Colon (tissue), 2 donors: ENCODE measurements around the gene ABO.
"Not testable (repeated sequence)": the region's sequence is repeated elsewhere in the genome, so short reads cannot be mapped to it uniquely, and the experiment has no call there.

Experiments
- FAIRE-seq: peaks from 2 replicates; lab custom pipeline; 2012; peaks lifted over from hg19 to GRCh38; lab: Jason Lieb, UNC
- donor health status: control.
- donor health status: control.

The ABO gene

DNA sequence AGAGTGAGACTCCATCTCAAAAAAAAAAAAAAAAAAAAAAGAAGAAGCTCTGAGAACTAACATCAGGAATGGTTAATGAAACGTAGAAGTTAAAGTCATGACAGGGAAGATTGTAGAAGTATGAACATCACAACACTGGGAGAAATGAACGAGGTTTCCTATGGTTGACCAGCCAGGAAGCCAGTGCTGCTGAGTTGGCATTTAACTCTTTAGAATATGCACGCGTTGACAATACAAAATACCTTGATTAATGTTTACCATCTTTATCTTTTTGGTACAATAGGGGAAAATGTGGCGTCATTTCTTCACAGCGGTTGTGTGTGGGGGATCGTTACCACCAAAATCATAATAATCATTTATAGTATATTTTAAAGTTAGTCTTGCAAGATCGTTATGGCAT lies 32.0 kb downstream of the ABO start:
- no peak for FAIRE-seq

- FAIRE-seq = no peak
These were observed 32.8 kb downstream of the ABO start for GRCh38 chr9:133242241-133242640.

- no peak for FAIRE-seq
These were observed 35.4 kb downstream of the ABO start for GRCh38 chr9:133239533-133240090.

- no peak for FAIRE-seq
These were observed 36.0 kb downstream of the ABO start for GRCh38 chr9:133238851-133239532.

DNA sequence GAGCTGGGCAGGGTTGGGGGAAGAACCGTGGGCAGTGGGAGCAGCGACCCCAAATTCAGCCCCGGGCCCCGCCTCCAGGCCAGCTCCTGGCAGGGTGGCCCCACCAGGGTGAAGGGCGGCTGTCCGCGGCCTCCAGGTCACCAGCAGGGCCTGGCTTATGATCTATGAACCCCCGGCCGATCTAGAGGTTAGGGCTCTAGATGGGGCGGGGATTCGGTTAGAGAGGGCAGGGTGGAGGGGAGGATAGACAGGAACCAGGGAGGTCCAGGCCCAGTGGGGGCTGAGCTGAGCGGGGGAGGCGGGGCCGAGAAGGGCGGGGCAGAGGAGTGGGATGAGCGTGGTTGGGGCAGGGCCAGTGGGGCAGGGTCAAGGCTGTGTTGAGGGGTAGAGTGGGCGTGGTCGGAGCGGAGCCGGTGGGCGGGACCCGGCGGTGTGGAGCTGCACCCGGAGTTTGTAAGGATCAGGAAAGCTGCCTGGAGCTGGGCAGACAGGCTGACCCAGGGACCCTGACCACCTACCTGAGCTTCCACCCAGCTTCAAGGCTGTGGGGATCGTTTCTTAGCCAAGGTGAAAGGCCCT lies 36.6 kb downstream of the ABO start:
- FAIRE-seq = no peak

DNA sequence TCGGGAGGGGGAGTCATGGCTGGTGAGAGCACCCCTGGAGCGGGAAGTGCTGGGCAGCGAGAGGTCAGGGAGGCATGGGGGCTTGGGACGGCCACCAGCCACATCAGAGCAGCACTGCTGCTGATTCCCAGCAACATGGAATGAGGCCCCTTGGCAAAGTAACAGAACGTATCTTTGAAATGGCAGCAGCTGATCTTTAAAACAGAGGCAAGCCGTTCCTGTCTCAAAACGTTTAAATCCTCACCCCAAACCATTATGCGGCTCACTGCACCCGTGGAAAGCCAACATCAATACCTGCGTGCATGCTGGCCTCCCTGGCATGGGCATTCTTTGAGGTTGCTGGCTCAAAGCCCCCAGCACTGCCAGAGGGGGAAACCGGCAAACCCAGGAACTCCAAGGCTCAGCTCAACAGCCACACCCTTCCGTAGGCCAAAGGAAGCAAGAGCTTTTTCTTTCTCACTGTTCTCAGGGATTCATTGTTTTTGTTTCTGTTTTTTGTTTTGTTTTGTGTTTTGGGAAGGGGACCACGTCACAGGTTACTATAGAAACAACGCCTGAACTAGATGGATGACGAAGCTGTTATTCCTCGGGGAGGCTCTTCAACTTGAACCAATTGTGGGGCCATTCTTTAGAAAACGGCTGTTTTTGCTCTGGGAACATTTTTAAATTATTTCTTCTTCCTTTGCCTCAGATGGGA lies 37.8 kb downstream of the ABO start:
- FAIRE-seq = no peak

DNA sequence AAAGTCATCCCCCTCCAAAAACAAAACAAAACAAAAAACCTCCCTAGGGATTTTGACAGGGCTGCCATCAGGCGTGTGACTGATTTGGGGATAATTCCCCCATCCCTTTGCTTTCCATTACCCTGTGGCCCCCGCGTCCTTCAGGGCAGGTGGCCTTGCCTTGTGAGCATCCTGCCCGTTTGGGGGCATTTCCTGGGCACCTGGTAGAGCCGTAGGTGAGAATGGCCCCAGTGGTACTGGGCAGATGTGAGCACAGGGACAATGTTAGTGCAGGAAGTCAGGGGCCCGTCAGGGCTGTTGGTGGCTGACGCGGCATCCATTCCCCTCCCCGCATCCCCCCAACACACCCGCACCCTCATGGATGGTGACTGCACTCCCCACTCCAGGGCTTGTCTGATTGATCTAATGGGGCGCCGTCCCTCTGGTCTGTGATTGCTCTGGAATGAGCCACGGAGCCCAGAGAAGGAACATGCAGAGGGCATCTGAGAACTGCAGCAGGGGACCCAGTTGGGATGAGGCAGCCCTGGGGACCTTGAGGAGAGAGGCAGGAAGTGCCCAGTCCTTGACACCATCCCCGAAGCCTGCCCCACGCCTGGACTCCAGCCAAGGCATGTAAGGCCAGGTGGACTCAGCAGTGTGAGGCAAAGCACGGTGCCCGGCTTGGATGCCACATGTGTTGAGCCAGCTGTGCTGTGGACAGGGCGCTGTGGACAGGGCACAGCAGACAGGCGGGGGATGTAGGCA lies 38.5 kb downstream of the ABO start:
- not testable (repeated sequence) for FAIRE-seq

- FAIRE-seq = no peak
These were observed 39.3 kb downstream of the ABO start for GRCh38 chr9:133235549-133236222.

- no peak for FAIRE-seq
These were observed 40.3 kb downstream of the ABO start for GRCh38 chr9:133234577-133235322.

DNA sequence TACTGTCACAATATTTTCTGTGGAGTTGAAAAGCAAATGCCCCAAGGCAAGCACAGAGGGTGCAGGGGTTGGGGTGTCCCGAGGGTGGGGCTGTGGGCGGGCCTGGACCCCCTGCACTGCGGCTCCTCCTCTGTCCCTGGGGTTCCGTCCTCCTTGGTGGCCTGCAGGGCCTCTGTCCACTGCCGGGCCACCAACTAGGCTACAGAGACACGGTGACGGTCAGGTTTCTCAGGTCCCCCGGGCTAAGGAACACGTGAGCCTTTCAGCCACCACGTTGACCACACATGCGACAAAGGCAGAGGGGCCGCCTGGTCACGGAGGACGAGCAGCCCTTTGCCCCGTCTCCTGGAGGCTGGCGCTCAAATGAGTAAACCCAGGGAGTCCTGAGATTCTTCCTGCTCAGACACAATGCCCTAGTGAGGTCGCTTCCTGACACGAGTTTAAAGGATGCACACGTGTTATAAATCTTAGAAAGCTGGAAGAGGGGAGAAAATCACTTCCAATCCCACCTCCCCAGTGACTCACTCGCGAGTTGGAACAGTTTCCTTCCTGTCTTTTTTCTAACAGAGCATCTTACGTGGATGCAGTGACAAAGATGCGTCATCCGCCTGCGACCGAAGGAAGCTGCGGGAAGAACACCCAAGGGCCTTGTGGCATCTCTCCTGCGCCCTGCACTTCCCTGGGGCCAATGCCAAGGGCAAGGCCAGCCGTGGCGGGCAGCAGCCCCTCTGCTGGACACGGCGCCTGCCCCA lies 41.1 kb downstream of the ABO start:
- FAIRE-seq = no peak

- FAIRE-seq = not testable (repeated sequence)
These were observed 43.0 kb downstream of the ABO start for GRCh38 chr9:133231934-133232568.

GRCh38 chr9:133230514-133230913 lies 44.5 kb downstream of the ABO start:
- not testable (repeated sequence) for FAIRE-seq

GRCh38 chr9:133230093-133230492 lies 44.9 kb downstream of the ABO start:
- no peak for FAIRE-seq

DNA sequence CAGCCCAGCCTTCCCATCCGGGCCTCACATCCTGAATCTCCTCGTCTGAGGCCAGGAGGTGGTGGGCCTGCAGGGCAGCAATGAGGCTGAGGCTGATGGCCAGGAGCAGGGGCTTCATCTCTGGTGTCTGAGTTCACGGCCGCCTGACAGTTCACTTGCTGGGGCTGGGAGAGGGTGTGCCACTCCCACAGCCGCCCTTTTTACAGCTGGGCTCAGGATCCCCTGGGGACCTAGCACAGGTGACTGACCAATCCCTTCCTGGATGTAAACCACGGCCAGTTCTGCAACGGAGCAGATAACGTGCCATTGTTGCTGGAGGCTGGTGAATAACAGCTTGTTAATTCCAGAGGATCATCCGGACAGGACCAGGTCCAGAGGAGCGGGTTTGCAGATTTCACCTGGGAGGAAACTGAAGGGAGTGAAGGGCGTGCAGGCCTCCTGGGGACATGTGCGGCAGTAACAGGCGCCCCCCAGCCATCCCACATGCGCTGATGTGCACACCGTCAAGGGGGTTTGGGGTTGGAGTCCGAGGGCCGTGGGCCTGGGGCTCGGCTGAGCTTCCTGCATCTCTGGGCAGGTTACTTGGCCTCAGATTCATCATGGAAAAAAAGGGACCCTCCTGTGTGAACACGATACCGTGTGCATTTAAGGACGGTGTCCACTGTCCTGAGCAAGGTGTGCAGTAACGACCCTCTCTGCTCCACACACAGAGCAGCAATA lies 46.4 kb downstream of the ABO start:
- FAIRE-seq = not testable (repeated sequence)

GRCh38 chr9:133227996-133228395 lies 47.0 kb downstream of the ABO start:
- FAIRE-seq = not testable (repeated sequence)

- FAIRE-seq = no peak
These were observed 47.6 kb downstream of the ABO start for GRCh38 chr9:133227242-133227860.

GRCh38 chr9:133226219-133227171 lies 48.5 kb downstream of the ABO start:
- no peak for FAIRE-seq
